GM18508 (cell line): ENCODE measurements around the gene KDM4D.
"Not testable (repeated sequence)": the region's sequence is repeated elsewhere in the genome, so short reads cannot be mapped to it uniquely, and the experiment has no call there.

Experiments
- ATAC-seq: cut with Tn5 transposase; IDR thresholded peaks from one replicate; pipeline ENCODE4 v1.9.1; 2021; ENCODE audit warnings: moderate number of reproducible peaks; ENCODE audit not compliant: insufficient read depth, unreplicated experiment

Gene KDM4D

GRCh38 chr11:94956963-94957362 is 16.5 kb upstream of the KDM4D start:
- ATAC-seq = no peak

GRCh38 chr11:94958121-94958696 is 15.3 kb upstream of the KDM4D start:
- no peak for ATAC-seq

GRCh38 chr11:94959179-94959578 is 14.3 kb upstream of the KDM4D start:
- ATAC-seq = no peak

- no peak for ATAC-seq
These were observed 13.0 kb upstream of the KDM4D start for GRCh38 chr11:94960488-94960887.

GRCh38 chr11:94961255-94961654 is 12.3 kb upstream of the KDM4D start:
- ATAC-seq = no peak

GRCh38 chr11:94964934-94965333 is 8.6 kb upstream of the KDM4D start:
- no peak for ATAC-seq

GRCh38 chr11:94968334-94968958 is 5.1 kb upstream of the KDM4D start:
- no peak for ATAC-seq

- ATAC-seq = no peak
These were observed 810 bp upstream of the KDM4D start for GRCh38 chr11:94972700-94973098.

GRCh38 chr11:94974178-94974577 is 669 bp downstream of the KDM4D start:
- ATAC-seq = no peak

GRCh38 chr11:94975599-94975998 is 2.1 kb downstream of the KDM4D start:
- ATAC-seq = no peak

GRCh38 chr11:94987378-94987777 is 13.9 kb downstream of the KDM4D start:
- ATAC-seq = no peak

GRCh38 chr11:94988748-94989147 is 15.2 kb downstream of the KDM4D start:
- no peak for ATAC-seq

- no peak for ATAC-seq
These were observed 20.0 kb downstream of the KDM4D start for GRCh38 chr11:94993400-94993943.

GRCh38 chr11:94997437-94997836 is 23.9 kb downstream of the KDM4D start:
- ATAC-seq = no peak

- no peak for ATAC-seq
These were observed 24.8 kb downstream of the KDM4D start for GRCh38 chr11:94998285-94998684.

GRCh38 chr11:95003716-95004115 is 30.2 kb downstream of the KDM4D start:
- ATAC-seq = no peak

- ATAC-seq = no peak
These were observed 32.1 kb downstream of the KDM4D start for GRCh38 chr11:95005642-95006041.

GRCh38 chr11:95011376-95011775 is 37.9 kb downstream of the KDM4D start:
- no peak for ATAC-seq

- no peak for ATAC-seq
These were observed 40.8 kb downstream of the KDM4D start for GRCh38 chr11:95014184-95014821.

- no peak for ATAC-seq
These were observed 42.6 kb downstream of the KDM4D start for GRCh38 chr11:95016139-95016538.

GRCh38 chr11:95021468-95021867 is 48.0 kb downstream of the KDM4D start:
- ATAC-seq = not testable (repeated sequence)

- no peak for ATAC-seq
These were observed 51.4 kb downstream of the KDM4D start, which contains the start of gene KDM4E for GRCh38 chr11:95024958-95025357. Gene KDM4E (plus strand): TSS chr11:95025258. CDS start chr11:95025558, 300 bp downstream.
